ENCODE results near the gene FERMT3. TPM values are rescaled to one million over a fixed set of nuclear protein-coding genes. Genes with fewer than 3 reads are reported as not detected.

The FERMT3 gene
- total RNA-seq, 1 donor from 2014 or later = 1.4 TPM

DNA sequence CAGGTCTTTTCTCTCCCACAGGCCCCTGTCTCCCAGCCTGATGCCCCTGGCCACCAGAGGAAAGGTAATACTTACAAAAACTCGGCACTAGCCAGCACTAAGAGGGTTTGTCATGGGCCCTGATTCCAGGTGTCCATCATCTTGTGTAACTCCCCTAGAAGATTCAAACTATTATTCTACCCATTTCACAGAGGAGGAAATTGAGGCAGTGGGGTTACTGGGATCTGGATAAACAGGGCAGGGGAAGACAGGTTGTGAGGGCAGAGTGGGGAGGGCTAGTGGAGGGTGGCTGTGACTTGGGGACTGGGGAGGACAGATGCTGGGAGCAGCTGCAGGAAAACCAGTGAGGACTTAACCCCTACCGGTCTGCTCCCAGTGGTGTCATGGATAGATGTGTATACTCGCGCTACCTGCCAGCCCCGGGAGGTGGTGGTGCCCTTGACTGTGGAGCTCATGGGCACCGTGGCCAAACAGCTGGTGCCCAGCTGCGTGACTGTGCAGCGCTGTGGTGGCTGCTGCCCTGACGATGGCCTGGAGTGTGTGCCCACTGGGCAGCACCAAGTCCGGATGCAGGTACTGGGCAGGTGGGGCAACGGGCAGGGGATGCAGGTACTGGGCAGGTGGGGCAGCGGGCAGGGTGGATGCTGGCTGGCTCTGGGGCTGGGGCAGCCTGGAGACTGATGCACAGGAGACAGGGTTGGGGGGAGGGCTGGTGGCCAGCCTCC lies 29.1 kb downstream of the FERMT3 start:
- TF ChIP-seq CTCF (IDR thresholded peaks at IDR 0.05) = no peak
- no peak for DNase-seq (ENCODE audit: extremely low spot score, unreplicated experiment)
- Mint-ChIP-seq H3K36me3 (ENCODE audit: unreplicated experiment) (peaks cover 2% of the 10 kb centered on the region), H3K27ac (ENCODE audit: unreplicated experiment) (peak overlapping the region; percentile 56), H3K4me1 (ENCODE audit: unreplicated experiment) (peaks cover 41% of the 10 kb centered on the region), H3K27me3 (ENCODE audit: unreplicated experiment) (no peaks in the 10 kb centered on the region), H3K9me3 (ENCODE audit: unreplicated experiment) (no peaks in the 10 kb centered on the region), H3K4me3 (ENCODE audit: unreplicated experiment) (peak overlapping the region; percentile 78)

- peaks cover 2% of the 10 kb centered on the region for H3K36me3 Mint-ChIP-seq (ENCODE audit: unreplicated experiment)
- no peak overlapping the region for H3K4me3 Mint-ChIP-seq (ENCODE audit: unreplicated experiment)
- H3K4me1 Mint-ChIP-seq (ENCODE audit: unreplicated experiment) = peaks cover 33% of the 10 kb centered on the region
- TF ChIP-seq CTCF (IDR thresholded peaks at IDR 0.05) = no peak
- no peaks in the 10 kb centered on the region for H3K9me3 Mint-ChIP-seq (ENCODE audit: unreplicated experiment)
- no peak for DNase-seq (ENCODE audit: extremely low spot score, unreplicated experiment)
- no peak overlapping the region for H3K27ac Mint-ChIP-seq (ENCODE audit: unreplicated experiment)
- H3K27me3 Mint-ChIP-seq (ENCODE audit: unreplicated experiment) = no peaks in the 10 kb centered on the region
These were observed 31.0 kb downstream of the FERMT3 start for GRCh38 chr11:64237484-64237951.

- H3K27ac Mint-ChIP-seq (ENCODE audit: unreplicated experiment) = peak overlapping the region; percentile 13
- H3K27me3 Mint-ChIP-seq (ENCODE audit: unreplicated experiment) = no peaks in the 10 kb centered on the region
- H3K4me3 Mint-ChIP-seq (ENCODE audit: unreplicated experiment) = no peak overlapping the region
- H3K9me3 Mint-ChIP-seq (ENCODE audit: unreplicated experiment) = no peaks in the 10 kb centered on the region
- H3K4me1 Mint-ChIP-seq (ENCODE audit: unreplicated experiment) = peaks cover 32% of the 10 kb centered on the region
- TF ChIP-seq CTCF (IDR thresholded peaks at IDR 0.05) = no peak
- peaks cover 4% of the 10 kb centered on the region for H3K36me3 Mint-ChIP-seq (ENCODE audit: unreplicated experiment)
- DNase-seq (ENCODE audit: extremely low spot score, unreplicated experiment) = no peak
These were observed 31.6 kb downstream of the FERMT3 start for GRCh38 chr11:64238076-64238475.

GRCh38 chr11:64238999-64239398 lies 32.5 kb downstream of the FERMT3 start:
- H3K27me3 Mint-ChIP-seq (ENCODE audit: unreplicated experiment) = no peaks in the 10 kb centered on the region
- H3K9me3 Mint-ChIP-seq (ENCODE audit: unreplicated experiment) = no peaks in the 10 kb centered on the region
- TF ChIP-seq CTCF (IDR thresholded peaks at IDR 0.05) = no peak
- peaks cover 36% of the 10 kb centered on the region for H3K4me1 Mint-ChIP-seq (ENCODE audit: unreplicated experiment)
- H3K4me3 Mint-ChIP-seq (ENCODE audit: unreplicated experiment) = no peak overlapping the region
- DNase-seq (ENCODE audit: extremely low spot score, unreplicated experiment) = no peak
- peak overlapping the region; percentile 68 for H3K27ac Mint-ChIP-seq (ENCODE audit: unreplicated experiment)
- H3K36me3 Mint-ChIP-seq (ENCODE audit: unreplicated experiment) = peaks cover 11% of the 10 kb centered on the region

GRCh38 chr11:64239662-64240434 lies 33.3 kb downstream of the FERMT3 start:
- peaks cover 14% of the 10 kb centered on the region for H3K36me3 Mint-ChIP-seq (ENCODE audit: unreplicated experiment)
- peak overlapping the region; percentile 96 for H3K27ac Mint-ChIP-seq (ENCODE audit: unreplicated experiment)
- DNase-seq (ENCODE audit: extremely low spot score, unreplicated experiment) = no peak
- no peak for TF ChIP-seq CTCF (IDR thresholded peaks at IDR 0.05)
- H3K4me3 Mint-ChIP-seq (ENCODE audit: unreplicated experiment) = peak overlapping the region; percentile 91
- H3K9me3 Mint-ChIP-seq (ENCODE audit: unreplicated experiment) = no peaks in the 10 kb centered on the region
- peaks cover 42% of the 10 kb centered on the region for H3K4me1 Mint-ChIP-seq (ENCODE audit: unreplicated experiment)
- H3K27me3 Mint-ChIP-seq (ENCODE audit: unreplicated experiment) = no peaks in the 10 kb centered on the region

All from osteocyte (in vitro differentiated cells).